Osteoblast (primary cell): Measurements from ENCODE around the gene ACER3. TPM values are rescaled to one million over a fixed set of nuclear protein-coding genes. Genes with fewer than 3 reads are reported as not detected.
"Not testable (repeated sequence)": the region's sequence is repeated elsewhere in the genome, so short reads cannot be mapped to it uniquely, and the experiment has no call there.

Source experiments
- DNase-seq: peaks from one replicate; pipeline ENCODE4 v3.0.0; 2011; ENCODE audit warnings: low spot score, mixed read lengths; ENCODE audit not compliant: insufficient read length; ENCODE audit errors: missing footprints
- H2AFZ ChIP-seq: 2 replicates; pipeline ENCODE4 v1.6.0; 2011; ENCODE audit warnings: mild to moderate bottlenecking, low read length
- H3K27ac ChIP-seq: 2 replicates; pipeline ENCODE4 v1.5.1; 2011; ENCODE audit warnings: mild to moderate bottlenecking, low read depth, low read length, moderate library complexity
- H3K27me3 ChIP-seq: 2 replicates; pipeline ENCODE4 v1.6.0; 2012; ENCODE audit warnings: mild to moderate bottlenecking, control low read depth, inconsistent platforms, low read length, moderate library complexity; ENCODE audit not compliant: insufficient read depth
- H3K36me3 ChIP-seq: 2 replicates; pipeline ENCODE4 v1.5.1; 2011; ENCODE audit warnings: mild to moderate bottlenecking, low read length, control low read depth, moderate library complexity; ENCODE audit not compliant: insufficient read depth
- H3K4me1 ChIP-seq: 2 replicates; pipeline ENCODE4 v1.5.1; 2011; ENCODE audit warnings: mild to moderate bottlenecking, low read length, control low read depth, moderate library complexity; ENCODE audit not compliant: insufficient read depth
- H3K4me2 ChIP-seq: 2 replicates; pipeline ENCODE4 v1.6.0; 2011; ENCODE audit warnings: mild to moderate bottlenecking, low read length; ENCODE audit not compliant: insufficient read depth
- H3K4me3 ChIP-seq: fragments of 200-600 bp; sonication (generic); 3 replicates; pipeline ENCODE4 v1.5.1; 2012; ENCODE audit warnings: mild to moderate bottlenecking, low read length, inconsistent platforms; ENCODE audit not compliant: insufficient read depth
- H3K79me2 ChIP-seq: 2 replicates; pipeline ENCODE4 v1.6.0; 2012; ENCODE audit warnings: mild to moderate bottlenecking, low read length, control low read depth, inconsistent platforms; ENCODE audit not compliant: insufficient read depth
- H3K9me3 ChIP-seq: 2 replicates; pipeline ENCODE4 v1.5.1; 2011; ENCODE audit warnings: low read depth, low read length, control low read depth
- H4K20me1 ChIP-seq: 2 replicates; pipeline ENCODE4 v1.6.0; 2012; ENCODE audit warnings: mild to moderate bottlenecking, low read length, control low read depth; ENCODE audit not compliant: insufficient read depth
- total RNA-seq: library from RNA; depleted of rRNA; stranded (reverse); fragments of >200 nt; gene quantifications from 2 replicates; pipeline ENCODE4 v1.2.3, GENCODE V29; 2012
- TF ChIP-seq, protein P1 (sequence below): IDR thresholded peaks from 2 replicates; pipeline ENCODE4 v1.5.1; 2011; ENCODE audit warnings: mild to moderate bottlenecking, low read depth, low read length, moderate library complexity; ENCODE audit errors: extremely low read depth

Gene ACER3
- total RNA-seq, 1 donor: 9.8 TPM

DNA sequence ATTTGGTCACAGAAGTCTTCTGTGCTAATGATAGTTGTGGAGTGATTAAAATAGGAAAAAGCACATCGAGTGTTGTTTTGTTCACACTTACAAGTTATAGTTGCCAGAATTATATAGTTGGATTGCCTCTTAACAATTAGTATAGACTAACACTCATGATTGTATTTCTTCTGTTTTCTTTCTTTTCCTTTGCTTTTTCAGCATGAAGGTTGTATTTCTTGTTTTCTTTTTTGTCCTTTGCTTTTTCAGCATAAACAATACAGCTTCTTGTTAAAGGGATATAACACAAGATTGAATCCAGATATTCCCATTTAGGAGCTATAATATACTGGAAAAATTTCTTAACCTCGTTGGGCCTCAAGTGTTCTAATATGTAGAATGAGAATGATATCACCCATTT, 31.1 kb downstream of the ACER3 start:
- TF ChIP-seq, protein P1, sequence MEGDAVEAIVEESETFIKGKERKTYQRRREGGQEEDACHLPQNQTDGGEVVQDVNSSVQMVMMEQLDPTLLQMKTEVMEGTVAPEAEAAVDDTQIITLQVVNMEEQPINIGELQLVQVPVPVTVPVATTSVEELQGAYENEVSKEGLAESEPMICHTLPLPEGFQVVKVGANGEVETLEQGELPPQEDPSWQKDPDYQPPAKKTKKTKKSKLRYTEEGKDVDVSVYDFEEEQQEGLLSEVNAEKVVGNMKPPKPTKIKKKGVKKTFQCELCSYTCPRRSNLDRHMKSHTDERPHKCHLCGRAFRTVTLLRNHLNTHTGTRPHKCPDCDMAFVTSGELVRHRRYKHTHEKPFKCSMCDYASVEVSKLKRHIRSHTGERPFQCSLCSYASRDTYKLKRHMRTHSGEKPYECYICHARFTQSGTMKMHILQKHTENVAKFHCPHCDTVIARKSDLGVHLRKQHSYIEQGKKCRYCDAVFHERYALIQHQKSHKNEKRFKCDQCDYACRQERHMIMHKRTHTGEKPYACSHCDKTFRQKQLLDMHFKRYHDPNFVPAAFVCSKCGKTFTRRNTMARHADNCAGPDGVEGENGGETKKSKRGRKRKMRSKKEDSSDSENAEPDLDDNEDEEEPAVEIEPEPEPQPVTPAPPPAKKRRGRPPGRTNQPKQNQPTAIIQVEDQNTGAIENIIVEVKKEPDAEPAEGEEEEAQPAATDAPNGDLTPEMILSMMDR: no peak
- H3K27ac ChIP-seq: no peak overlapping the region
- H3K79me2 ChIP-seq: no peaks in the 10 kb centered on the region
- H3K4me1 ChIP-seq: no peaks in the 10 kb centered on the region
- no peaks in the 10 kb centered on the region for H4K20me1 ChIP-seq
- H3K9me3 ChIP-seq: no peaks in the 10 kb centered on the region
- H2AFZ ChIP-seq: no peak overlapping the region
- H3K4me2 ChIP-seq: no peak overlapping the region
- H3K36me3 ChIP-seq: no peaks in the 10 kb centered on the region
- no peak for DNase-seq
- H3K27me3 ChIP-seq: no peaks in the 10 kb centered on the region
- no peak overlapping the region for H3K4me3 ChIP-seq

DNA sequence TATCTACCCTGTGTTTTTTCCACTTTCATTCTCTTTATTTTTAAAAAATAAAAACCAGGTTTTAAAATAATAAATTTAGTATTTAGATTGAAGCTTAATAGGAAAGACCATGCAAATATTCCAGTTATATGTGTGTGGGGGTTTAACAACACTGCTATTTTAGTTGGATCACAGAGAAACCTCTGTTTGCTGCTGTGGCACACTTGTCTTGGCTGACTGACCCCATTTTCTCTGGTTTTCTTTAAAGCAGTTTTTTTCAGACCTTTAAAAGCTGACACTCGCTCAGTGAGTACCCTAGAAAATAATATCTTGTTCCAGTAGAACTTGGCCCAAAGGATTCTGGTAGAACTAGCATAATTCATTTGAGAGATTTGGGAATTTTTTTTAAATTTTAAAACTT, 31.6 kb downstream of the ACER3 start:
- no peaks in the 10 kb centered on the region for H3K9me3 ChIP-seq
- no peaks in the 10 kb centered on the region for H4K20me1 ChIP-seq
- TF ChIP-seq, protein P1: no peak
- no peak overlapping the region for H3K27ac ChIP-seq
- no peak overlapping the region for H2AFZ ChIP-seq
- no peaks in the 10 kb centered on the region for H3K4me1 ChIP-seq
- no peak for DNase-seq
- H3K79me2 ChIP-seq: no peaks in the 10 kb centered on the region
- no peaks in the 10 kb centered on the region for H3K36me3 ChIP-seq
- no peak overlapping the region for H3K4me2 ChIP-seq
- H3K27me3 ChIP-seq: no peaks in the 10 kb centered on the region
- H3K4me3 ChIP-seq: no peak overlapping the region

DNA sequence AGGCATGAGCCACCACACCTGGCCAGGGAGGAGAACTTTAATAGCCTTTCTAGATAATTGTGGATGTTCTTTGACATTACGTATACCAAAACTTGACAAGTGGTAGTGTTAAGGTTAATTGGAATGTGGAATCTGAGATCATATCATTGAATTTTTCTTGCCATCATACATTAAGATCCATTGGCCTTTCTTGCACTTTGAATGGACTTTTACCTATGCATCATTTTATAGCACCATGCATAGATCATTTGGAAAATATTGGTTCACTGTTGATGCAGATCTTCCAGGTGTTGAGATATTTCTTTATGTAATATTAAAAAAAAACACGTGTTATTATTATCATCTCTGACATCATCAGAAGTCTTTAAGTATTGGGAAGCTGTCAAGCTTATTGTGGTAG, 36.5 kb downstream of the ACER3 start:
- Histone ChIP-seq H2AFZ (no peak overlapping the region), H3K27ac (no peak overlapping the region), H3K79me2 (no peaks in the 10 kb centered on the region), H3K4me2 (no peak overlapping the region), H3K36me3 (no peaks in the 10 kb centered on the region), H3K27me3 (no peaks in the 10 kb centered on the region), H3K4me1 (no peaks in the 10 kb centered on the region), H3K9me3 (no peaks in the 10 kb centered on the region), H4K20me1 (no peaks in the 10 kb centered on the region), H3K4me3 (no peak overlapping the region)
- DNase-seq: no peak
- TF ChIP-seq, protein P1: no peak

DNA sequence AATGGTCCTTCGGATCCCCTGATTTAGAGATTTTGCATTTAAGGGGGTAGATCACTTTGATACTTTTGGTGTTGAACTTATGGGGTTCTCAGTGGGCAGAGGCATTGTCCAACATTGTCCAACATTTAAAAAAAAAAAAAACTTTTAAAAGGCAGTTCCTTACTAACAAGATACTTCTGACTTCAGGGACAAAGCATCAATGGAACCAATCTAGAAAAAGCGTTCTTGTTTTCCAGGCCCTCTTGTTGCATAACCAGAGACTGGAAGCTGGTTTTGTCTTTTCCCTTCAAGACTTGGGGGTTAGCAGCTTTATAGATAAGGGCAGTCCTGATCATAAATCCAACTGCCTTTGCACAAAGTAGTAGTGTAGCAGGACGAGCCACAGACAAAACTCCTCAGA, 40.4 kb downstream of the ACER3 start:
- no peaks in the 10 kb centered on the region for H3K79me2 ChIP-seq
- H3K4me2 ChIP-seq: no peak overlapping the region
- H3K27me3 ChIP-seq: no peaks in the 10 kb centered on the region
- no peak overlapping the region for H2AFZ ChIP-seq
- H3K4me1 ChIP-seq: no peaks in the 10 kb centered on the region
- DNase-seq: no peak
- no peaks in the 10 kb centered on the region for H3K36me3 ChIP-seq
- no peak overlapping the region for H3K4me3 ChIP-seq
- H3K27ac ChIP-seq: no peak overlapping the region
- no peaks in the 10 kb centered on the region for H3K9me3 ChIP-seq
- TF ChIP-seq, protein P1: no peak
- no peaks in the 10 kb centered on the region for H4K20me1 ChIP-seq

DNA sequence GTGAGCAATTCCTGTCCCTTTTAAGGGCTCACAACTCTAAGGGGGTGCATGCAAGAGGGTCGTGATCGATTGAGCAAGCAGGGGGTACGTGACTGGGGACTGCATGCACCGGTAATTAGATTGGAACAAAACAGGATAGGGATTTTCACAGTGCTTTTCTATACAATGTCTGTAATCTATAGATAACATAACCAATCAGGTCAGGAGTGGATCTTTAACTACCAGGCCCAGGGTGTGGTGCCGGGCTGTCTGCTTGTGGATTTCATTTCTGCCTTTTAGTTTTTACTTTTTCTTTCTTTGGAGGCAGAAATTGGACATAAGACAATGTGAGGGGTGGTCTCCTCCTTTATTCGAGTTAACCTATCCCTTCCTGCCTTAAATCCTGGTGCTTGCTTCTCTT, 40.9 kb downstream of the ACER3 start:
- not testable (repeated sequence) for H3K27ac ChIP-seq, H3K4me2 ChIP-seq, H3K9me3 ChIP-seq, H4K20me1 ChIP-seq, H3K36me3 ChIP-seq, H3K79me2 ChIP-seq, H3K4me3 ChIP-seq, H2AFZ ChIP-seq, DNase-seq, H3K4me1 ChIP-seq, H3K27me3 ChIP-seq
